Stimulated activated CD8-positive, alpha-beta memory T cell treated with anti-CD3 and anti-CD28 coated beads, Interleukin-12 subunit alpha, Interleukin-12 subunit beta, amount 100 ng/mL, for 4 hours (primary cell): ENCODE results near the gene CT47A1.
"Not testable (repeated sequence)": the region's sequence is repeated elsewhere in the genome, so short reads cannot be mapped to it uniquely, and the experiment has no call there.

ENCODE experiments used
- DNase-seq: peaks from one replicate; pipeline ENCODE4 v3.0.0-alpha.2; 2020; ENCODE audit warnings: low read depth

The CT47A1 gene

GRCh38 chrX:120985660-120986059 lies at the start of gene CT47A1:
TSS of gene CT47A1 (minus strand) at chrX:120985760. CDS start at chrX:120985529, 231 bp downstream.
- DNase-seq, result not testable (repeated sequence)

GRCh38 chrX:121032531-121032930 lies 47.0 kb upstream of the CT47A1 start:
- no peak for DNase-seq

DNA sequence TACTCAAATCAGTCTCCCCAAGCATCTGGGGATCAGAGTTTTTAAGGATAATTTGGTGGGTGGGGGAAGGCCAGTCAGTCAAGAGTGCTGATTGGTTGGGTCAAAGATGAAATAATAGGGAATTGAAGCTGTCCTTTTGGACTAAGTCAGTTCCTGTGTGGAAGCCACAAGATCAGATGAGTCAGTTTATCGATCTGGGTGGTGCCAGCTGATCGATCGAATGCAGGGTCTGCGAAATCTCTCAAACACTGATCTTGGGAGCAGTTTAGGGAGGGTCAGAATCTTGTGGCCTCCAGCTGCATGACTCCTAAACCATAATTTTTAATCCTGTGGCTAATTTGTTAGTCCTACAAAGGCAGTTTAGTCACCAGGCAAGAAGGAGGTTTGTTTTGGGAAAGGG lies 44.5 kb upstream of the CT47A1 start:
- DNase-seq, result no peak

DNA sequence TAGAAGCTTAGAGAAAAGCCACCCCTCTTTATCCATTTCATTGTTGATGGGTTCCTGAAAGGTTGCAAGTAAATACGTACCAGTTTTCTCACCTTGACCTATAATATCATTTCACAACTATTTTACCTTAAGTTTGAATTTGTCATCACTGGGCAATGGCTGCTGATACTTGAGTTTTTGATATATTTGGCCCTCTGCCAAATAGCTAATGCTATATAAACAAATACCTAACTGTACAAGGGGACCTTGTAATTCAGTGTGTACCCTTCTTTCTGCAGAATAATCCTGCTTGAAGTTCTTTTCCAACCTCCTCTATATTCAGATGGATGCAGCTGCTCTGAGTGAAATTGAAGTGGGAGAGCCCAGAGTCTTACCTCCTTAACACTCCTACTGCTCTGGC lies 42.9 kb upstream of the CT47A1 start:
- no peak for DNase-seq

DNA sequence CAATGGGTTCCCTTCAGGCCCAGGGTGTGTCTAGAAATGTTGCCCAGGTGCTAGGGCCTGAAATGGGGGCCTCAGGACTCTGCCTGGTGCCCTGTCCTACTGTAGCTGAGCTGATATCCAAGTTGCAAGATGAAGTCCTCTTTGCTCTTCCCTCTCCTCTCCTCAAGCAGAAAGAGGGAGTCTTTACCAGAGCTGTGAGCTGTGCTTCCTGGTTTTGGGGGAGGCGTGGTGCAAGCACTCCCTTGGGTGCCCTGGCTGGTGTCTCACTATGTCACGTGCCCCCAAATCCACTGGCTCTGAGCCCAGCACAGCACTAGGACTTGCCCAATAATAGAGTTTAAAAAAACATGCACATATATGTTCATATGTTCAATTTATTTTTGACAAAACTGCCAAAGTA lies 29.3 kb upstream of the CT47A1 start:
- DNase-seq, result no peak

DNA sequence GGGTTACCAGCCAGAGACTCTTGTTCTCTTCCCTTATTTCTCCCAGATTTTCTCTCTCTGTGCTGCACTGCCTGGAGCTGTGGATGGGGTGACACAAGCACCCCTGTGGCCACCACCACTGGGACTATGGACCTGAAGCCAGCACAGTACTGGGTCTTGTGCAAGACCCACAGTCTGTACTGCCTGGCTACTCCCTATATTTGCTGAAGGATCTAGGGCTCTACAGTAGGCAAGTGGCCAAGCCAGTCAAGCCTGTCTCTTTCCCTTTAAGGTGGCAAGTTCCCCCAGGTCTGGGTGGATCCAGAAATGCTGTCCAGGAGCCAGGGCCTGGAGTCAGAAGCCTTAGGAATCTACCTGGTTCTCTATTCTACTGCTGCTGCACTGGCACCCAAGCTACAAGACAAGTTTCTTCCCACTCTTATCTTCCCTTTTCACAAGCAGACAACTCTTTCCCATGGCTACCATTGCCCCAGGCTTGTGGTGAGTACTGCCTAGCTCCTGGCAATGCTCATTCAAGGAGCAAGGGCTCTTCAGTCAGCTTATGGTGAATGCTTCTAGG lies 28.4 kb upstream of the CT47A1 start:
- DNase-seq, result no peak

- DNase-seq, result no peak
These were observed 25.7 kb upstream of the CT47A1 start for GRCh38 chrX:121011254-121011653.

DNA sequence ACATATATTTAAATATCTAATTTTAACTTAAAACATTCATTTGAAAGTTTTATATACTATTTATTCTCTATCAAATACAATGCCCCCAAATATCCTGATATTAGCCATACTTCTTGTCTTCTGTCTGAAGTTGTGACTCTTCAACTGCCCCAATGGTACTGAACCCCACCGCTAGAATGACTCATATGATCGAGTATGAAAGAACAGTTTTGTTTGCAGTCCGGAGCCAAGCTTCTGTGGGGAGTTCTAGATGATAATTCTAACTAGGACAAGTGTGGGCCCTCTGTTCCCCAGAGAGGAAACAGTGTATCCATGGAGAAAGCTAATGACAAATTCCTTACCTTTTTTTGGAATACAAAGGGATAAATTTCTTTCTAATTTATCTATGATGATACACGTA lies 24.7 kb upstream of the CT47A1 start:
- no peak for DNase-seq

DNA sequence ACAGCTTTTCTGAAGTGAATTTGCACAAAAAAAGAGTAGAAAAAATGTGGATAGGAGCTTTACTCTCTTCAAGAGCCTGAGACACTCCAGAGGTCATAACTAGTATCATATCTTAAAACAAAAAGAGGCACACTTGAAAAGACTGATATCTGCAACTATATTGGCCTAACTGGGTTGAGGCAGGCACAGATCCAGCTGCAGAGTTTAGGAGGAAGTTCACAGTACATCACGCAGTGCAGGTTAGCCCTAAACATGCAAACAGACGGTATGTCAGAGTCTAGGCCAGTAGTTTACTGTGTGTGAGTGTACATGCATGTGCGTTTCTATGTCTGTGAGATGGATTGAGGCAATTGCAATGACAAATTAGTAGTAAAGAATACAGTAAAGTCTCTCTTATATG lies 24.2 kb upstream of the CT47A1 start:
- DNase-seq, result no peak

- DNase-seq, result no peak
These were observed 23.4 kb upstream of the CT47A1 start for GRCh38 chrX:121008920-121009319.

DNA sequence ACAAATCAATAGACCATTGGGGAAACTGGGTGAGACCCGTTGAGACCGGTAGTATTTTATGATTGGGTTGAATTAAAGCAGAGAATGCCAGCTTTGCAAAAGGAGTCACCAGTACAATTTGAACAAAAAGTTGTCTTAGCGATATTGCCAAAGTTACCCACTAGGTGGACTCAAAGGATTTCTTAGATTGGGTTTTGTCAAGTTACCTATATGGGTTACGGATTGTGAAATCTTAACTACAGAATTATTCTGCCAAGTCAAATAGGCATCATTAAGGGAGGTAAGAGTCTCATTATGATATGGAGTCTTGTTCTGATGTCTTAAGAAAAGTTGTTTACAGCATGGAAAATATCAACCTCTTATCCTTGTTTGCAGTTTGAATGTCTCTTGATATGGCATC lies 15.0 kb upstream of the CT47A1 start:
- no peak for DNase-seq

DNA sequence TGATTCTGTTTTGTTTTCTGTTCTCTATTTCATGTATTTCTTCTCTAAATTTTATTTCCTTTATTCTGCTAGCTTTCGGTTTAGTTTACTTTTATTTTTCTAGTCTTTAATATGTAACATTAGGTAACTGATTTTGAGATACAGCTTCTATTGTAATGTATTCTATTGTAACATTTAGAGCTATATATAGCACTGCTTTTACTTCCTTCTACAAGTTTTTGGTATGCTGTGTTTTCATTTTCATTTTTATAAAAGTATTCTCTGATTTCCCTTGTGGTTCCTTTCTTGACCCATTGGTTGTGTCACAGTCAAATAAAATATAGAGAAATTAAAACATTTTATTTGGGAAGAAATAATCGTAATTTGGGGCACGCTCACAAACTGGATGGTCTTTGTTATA lies 13.9 kb upstream of the CT47A1 start:
- DNase-seq, result no peak

GRCh38 chrX:120956500-120956899 lies 29.1 kb downstream of the CT47A1 start, which contains the start of gene CT47A7:
TSS of gene CT47A7 (minus strand) at chrX:120956600. CDS start at chrX:120956345, 255 bp downstream.
- not testable (repeated sequence) for DNase-seq
